Prostate gland (tissue), 2 donors: Measurements from ENCODE around the gene ZEB2.

Experiments used
- POLR2A ChIP-seq: fragments of 450-650 bp; IDR thresholded peaks from one replicate; pipeline ENCODE4 v1.6.1; 2016; ENCODE audit warnings: antibody characterized with exemption, mild to moderate bottlenecking
- POLR2AphosphoS5 ChIP-seq: sonication (generic); formaldehyde crosslinking; IDR thresholded peaks from one replicate; pipeline ENCODE4 v1.6.1; 2017; ENCODE audit warnings: antibody characterized with exemption
- TF ChIP-seq, protein P1 (sequence below), 4 experiments: fragments of 200-600 bp in 2 of 4; fragments of 450-650 bp in 2 of 4; sonication (generic) in 2 of 4; IDR thresholded peaks; 1 replicate in 3 of 4; 2 replicates in 1 of 4; pipeline ENCODE4 v1.5.1; 2016 to 2019; ENCODE audit warnings: antibody characterized with exemption in 4 of 4, mild to moderate bottlenecking in 2 of 4, moderate library complexity in 2 of 4

DNA sequence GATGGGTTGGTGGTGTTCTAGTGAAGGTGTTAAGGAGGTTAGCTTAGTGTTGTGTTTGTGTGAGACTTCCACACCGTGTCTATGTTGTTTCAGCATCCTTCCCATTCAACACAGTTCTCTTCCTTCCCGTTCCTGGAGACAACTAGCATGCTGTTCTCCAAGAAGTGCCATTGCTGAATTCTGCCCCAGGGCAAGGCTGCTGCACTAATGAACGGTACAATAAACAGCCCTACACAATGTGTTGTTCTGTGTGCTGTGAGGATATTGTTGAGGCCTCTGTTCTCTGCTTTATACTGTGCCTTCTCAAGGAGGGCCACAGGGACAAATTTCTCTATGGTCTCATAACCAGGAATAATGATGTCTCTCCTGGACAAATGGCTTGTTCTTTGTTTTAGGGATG is 39.8 kb upstream of the ZEB2 start:
- TF ChIP-seq POLR2AphosphoS5 (no peak), POLR2A (no peak)
- TF ChIP-seq, protein P1, sequence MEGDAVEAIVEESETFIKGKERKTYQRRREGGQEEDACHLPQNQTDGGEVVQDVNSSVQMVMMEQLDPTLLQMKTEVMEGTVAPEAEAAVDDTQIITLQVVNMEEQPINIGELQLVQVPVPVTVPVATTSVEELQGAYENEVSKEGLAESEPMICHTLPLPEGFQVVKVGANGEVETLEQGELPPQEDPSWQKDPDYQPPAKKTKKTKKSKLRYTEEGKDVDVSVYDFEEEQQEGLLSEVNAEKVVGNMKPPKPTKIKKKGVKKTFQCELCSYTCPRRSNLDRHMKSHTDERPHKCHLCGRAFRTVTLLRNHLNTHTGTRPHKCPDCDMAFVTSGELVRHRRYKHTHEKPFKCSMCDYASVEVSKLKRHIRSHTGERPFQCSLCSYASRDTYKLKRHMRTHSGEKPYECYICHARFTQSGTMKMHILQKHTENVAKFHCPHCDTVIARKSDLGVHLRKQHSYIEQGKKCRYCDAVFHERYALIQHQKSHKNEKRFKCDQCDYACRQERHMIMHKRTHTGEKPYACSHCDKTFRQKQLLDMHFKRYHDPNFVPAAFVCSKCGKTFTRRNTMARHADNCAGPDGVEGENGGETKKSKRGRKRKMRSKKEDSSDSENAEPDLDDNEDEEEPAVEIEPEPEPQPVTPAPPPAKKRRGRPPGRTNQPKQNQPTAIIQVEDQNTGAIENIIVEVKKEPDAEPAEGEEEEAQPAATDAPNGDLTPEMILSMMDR (IDR thresholded peaks at IDR 0.05) = no peak
